SKM-1 treated with dmso at 0.1 percent for 144 hours (cell line): ENCODE data around the gene PPME1.

Source experiments
- DNase-seq: peaks from one replicate; lab custom pipeline; 2025; ENCODE audit not compliant: unreplicated experiment; lab: John Stamatoyannopoulos, UW

PPME1 gene

GRCh38 chr11:74157169-74157568 lies 13.9 kb upstream of the PPME1 start:
- DNase-seq, result no peak

- DNase-seq, result no peak
Measured at GRCh38 chr11:74159642-74160041, 11.4 kb upstream of the PPME1 start.

DNA sequence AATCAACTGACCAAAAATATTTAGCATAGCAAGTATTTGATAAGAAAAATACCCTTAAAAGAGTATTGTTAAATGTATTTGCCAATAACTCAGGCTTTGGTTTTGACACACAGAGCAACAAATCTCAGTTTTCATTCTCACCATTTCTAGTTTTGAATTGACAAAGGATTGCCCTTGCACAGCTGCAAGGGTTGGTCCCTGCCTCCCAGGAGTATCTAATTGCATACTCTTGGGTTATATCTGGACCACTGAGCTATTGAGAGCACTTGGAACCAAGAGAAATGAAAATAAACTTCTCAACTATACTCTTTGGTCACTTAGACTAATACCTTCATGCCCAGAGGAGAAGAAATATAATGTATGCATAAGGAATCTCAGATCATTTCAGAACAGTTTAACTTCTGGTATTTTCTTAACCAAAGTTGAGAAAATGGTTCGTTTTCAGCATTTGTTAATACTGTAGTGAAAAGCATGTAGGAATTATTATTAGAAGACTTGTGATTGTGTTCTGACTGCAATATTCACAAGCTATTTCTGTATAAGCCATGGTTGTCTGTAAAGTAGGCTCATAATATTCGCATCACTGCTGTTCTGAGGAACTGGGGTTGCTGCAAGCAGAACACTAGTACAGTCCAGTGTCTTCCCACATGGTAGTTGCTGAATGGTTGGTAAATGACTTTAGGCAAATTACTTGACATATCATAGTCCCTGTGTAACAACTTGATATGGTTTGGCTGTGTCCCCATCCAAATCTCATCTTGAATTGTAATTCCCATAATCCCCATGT lies 8.2 kb upstream of the PPME1 start:
- DNase-seq, result no peak

DNA sequence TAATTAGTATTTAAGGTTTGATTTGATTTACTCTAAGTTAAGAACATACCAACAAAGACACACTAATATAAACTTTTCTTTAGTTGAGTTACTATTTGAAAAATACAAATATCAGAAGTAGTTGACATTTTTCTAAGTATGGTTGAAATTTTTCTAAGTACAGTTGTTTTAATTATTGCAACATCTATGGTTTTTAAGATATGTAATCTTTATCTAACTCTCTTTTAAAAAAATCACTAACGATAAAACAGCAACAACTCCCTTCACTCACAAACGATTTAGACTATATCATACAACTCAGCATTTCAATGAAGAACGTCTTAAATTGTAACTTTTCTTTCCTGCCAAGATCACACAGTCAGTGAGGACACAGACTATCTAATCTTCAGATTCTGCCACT lies 2.3 kb upstream of the PPME1 start:
- no peak for DNase-seq

- no peak for DNase-seq
Measured at GRCh38 chr11:74169738-74170458, 1.2 kb upstream of the PPME1 start.

DNA sequence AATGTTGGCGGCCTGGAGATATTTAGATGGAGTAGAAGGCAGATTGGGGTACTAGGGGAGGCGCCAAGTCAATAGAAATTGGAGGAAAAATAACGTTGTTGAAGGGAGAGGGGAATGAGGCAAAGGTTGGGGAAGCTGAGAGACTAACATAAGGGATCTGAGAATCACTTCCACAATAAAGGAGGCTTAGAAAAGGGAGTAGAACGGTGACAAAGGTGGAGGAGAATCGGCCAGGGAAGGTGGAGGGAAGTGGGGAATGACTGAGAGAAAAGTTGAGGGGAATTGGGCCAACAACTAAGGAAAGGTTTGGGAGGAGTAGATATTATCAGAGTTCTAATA lies 510 bp downstream of the PPME1 start:
- no peak for DNase-seq

GRCh38 chr11:74171997-74172396 lies 908 bp downstream of the PPME1 start:
- DNase-seq, result no peak

- no peak for DNase-seq
Measured at GRCh38 chr11:74175920-74176319, 4.8 kb downstream of the PPME1 start.

- no peak for DNase-seq
Measured at GRCh38 chr11:74179234-74180052, 8.4 kb downstream of the PPME1 start.

- no peak for DNase-seq
Measured at GRCh38 chr11:74182635-74183034, 11.5 kb downstream of the PPME1 start.

DNA sequence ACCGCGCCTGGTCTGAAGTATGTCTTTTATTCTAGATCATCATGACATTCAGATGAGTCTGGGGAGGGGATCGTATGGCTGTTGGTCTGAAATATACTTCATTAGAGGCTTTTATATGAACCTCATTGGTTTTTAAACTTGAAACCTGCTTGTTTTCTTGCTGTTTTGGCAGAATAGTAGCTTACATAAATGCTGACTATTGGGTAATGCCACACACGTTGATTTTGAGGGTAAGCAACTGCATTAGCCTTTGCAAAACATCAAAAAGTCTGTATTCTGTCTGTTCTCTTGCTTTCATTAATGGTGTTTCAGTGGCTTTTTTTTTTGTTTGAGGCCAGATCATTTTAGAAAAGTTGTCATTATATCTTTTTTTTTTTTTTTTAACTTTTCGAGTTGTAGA lies 14.2 kb downstream of the PPME1 start:
- DNase-seq, result no peak

DNA sequence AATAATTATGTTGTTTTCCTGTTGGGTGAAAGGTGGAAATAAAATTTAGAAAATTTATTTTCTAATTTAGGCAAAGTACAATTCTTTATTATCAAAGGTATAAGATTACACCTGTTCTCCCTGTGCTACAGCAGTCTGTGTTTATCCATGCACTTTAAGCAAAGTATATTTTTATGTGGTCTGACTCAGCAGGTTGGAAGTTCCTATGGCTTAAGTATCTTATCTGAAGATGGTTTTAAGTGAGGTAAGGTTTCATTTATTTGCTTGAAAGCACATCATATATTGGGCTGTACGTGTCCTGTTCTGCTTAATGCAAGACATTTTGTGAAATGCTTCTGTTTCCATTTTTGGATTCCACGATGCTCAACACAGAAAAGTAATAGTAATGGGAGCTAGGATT lies 14.6 kb downstream of the PPME1 start:
- no peak for DNase-seq

- no peak for DNase-seq
Measured at GRCh38 chr11:74195828-74196227, 24.7 kb downstream of the PPME1 start.

GRCh38 chr11:74196781-74197486 lies 25.8 kb downstream of the PPME1 start:
- no peak for DNase-seq

DNA sequence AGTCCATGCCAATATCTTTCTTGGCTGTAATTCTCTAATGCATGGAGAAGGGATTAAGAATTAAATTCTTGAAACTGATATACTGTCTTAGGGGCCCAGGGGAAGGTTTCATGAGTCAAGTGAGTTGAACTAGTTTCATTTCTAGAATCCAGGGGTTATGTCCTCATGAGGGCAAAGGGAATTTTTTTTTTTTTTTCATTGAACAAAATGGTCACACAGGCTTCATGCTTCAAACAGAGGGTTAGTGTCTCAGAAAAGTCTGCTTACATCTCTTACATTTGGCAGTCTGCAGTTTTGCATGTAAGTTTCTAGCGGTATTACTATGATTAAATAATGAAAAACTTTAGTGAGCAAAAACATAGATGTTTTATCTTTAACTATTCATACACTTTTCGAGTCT lies 32.9 kb downstream of the PPME1 start:
- DNase-seq, result no peak

DNA sequence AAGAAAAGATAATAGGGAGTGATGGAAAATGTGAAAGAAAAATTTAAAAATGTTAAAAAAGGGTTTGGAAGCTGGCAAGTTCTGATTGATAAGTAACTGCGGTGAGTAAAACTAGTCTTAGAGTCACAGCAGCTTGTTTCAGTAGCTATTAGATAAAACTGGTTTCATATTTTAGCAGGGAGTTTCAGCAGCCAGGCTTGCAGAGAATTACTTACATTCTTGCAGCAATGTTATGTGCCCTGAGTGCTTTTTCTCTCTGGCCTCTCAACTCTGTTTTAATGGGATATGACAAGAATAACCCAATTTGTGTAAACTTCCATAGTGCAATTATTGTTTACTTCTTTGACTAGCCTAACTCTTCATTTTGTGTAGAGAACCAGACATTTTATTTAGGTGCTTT lies 33.6 kb downstream of the PPME1 start:
- no peak for DNase-seq

GRCh38 chr11:74205181-74205580 lies 34.1 kb downstream of the PPME1 start:
- DNase-seq, result no peak

DNA sequence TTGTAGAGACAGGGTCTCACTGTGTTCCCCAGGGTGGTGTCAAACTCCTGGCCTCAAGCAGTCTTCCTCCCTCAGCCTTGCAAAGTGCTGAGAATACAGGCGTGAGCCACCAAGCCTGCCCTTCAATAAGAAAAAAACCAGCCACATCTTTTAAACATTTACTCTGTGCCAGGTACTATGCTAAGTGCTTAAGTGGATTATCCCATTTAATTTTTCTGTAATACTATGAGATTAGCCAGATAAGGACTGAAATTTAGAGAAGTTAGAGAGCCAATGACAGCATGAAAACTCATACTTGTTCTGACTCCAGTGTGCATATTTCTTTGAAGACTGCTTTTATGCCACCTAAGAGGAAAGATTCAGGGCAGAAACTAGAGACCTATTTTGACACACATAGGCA lies 35.7 kb downstream of the PPME1 start:
- no peak for DNase-seq

DNA sequence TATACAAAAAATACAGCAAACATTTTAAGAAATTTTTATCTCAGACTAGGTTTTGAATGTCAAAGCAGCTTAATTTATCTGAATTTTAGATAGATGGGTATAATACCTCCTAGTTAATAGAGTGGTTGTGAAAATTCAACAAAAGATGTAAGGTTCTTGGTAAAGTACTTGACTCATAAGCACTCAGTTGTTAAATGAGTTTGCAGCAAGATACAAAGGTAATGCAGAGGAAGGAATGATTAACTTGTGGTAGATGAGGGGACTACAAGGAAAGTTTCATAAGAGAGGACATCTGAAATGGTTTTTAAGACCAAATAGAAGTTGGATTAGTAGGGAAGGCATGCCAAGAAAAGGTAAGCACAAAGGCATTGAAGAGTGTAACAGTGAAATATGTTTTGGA lies 37.4 kb downstream of the PPME1 start:
- DNase-seq, result no peak

GRCh38 chr11:74212533-74212932 lies 41.4 kb downstream of the PPME1 start:
- DNase-seq, result no peak

GRCh38 chr11:74220376-74220775 lies 49.3 kb downstream of the PPME1 start:
- no peak for DNase-seq
